GM21447 (cell line): ENCODE results near the gene NCKIPSD.

Experiments
- ATAC-seq: cut with Tn5 transposase; IDR thresholded peaks from one replicate; pipeline ENCODE4 v1.9.1; 2021; ENCODE audit not compliant: unreplicated experiment

Gene NCKIPSD

DNA sequence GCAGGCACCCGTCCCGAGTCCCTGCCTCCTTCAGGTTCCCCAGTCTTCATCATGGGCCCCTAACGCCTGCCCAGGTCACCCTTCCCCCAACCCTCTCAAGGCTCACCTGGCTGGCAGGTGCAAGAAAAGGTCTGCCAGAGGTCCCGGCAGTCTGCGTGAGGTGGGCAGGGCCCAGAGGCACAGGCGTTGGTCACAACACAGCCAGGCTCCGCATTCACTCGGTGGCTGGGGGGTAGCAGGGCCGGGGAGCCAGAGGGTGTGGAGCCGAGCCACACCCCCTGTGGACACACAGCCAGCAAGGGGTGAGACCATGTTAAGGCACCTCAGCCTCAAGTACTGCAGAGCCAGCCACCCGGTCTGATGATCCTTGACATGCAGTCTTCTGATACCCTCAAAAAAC lies 33.9 kb downstream of the NCKIPSD start:
- no peak for ATAC-seq

DNA sequence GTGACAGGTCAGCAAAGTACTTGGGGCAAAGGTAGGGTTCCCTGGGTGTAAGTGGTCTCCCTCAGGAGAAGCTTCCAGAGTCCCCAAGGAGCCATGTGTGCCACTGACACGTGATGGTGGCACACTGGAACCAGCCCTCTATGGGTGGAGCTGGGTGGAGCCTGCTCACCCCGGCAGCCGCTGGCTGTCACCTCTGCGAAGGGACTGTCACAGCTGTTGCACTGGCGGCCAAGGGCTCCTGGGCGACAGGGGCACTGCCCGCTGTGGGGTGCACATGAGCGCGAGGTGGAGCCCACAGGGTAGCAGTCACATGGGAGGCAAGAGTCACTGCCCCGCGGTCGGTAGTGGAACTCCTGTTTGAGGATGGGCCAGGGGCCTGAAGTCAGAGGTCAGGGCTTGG lies 35.0 kb downstream of the NCKIPSD start:
- ATAC-seq = no peak

DNA sequence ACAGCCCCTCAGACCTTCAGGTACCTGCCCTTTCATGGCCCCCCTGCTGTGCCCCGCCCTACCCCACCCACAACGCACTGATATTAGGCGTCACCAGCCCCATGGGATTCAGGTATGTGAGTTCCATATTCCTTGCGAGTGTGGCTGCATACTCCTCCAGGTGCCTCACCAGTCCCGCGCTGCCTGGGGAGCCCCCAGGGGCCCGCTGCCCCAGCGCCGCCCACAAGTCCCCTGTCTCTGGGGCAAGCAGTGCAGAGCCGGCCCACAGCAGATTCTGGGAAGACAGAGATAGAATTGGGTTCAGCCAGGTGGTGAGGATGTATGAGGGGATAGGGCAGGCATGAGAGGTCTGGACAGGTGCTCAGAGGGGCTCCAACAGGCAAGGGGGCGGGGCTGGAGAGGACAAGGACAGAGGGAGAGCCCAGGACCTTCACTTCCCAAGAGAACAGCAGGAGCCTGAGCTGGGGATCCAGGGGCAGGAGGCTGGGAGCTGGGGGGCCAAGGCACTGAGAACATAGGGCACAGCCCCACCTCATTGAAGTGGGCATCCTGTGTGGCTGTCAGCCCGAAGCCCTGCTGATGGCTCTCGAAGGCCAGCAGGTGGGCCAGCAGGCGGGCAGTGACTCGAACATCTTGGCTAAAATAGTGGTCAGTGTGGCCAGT lies 37.4 kb downstream of the NCKIPSD start:
- no peak for ATAC-seq

DNA sequence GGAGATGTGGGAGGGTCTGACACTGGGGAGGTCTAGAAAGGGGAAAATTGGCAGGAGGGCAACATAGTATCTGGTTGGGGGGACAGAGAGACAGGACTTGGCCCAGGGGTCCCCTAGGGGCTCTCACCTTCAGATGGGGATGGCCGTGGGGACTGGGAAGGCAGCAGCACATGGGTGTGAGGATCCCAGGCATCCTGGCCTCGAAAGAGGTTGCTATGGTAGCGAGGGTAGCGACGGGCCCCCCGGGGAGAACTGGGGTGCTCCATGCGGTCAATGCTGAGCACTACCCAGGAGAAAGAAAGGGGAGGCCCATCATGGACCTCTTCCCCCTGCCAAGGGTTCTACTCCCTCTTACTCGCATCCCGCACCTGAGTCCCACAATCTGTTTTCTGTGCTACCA lies 38.0 kb downstream of the NCKIPSD start:
- no peak for ATAC-seq

DNA sequence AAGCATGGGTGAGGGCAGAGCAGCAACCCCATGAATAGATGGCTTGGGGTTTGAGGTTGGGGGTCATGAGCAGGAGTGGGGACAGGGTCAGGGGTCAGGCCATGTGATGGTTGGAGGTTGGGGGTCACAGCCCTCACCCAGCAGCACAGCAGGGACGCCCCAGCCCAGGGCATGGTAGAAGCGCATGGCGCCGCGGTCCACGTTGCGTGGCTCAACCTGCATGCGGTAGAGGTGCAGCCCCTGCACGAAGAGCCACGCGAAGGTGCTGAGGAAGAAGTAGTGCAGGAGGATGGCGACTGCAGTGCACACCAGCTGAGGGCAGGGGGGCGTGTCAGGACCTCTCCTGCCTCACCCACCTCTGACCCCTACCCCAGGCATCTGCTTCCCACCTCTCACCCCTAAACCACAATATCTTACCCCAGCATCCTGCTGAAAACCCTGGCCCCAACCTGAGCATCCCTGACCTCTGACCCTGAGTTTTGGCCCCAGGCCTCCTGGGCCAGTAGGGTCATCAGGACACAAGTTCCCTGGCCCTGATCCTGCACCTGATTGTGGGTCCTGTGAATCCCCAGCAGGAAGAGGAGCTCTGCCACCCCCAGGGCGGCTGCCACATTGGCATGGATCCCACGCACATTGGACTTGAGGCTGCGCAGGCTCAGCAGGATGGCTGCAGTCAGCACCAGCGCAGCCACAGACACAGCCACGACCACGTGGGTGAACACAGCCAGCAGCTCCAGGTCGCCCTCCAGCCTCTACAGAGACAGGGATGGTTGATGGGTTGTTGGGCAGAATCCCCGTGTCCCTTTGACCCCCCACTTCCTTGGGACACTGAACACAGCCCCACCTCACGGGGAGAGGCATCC lies 40.6 kb downstream of the NCKIPSD start:
- no peak for ATAC-seq

DNA sequence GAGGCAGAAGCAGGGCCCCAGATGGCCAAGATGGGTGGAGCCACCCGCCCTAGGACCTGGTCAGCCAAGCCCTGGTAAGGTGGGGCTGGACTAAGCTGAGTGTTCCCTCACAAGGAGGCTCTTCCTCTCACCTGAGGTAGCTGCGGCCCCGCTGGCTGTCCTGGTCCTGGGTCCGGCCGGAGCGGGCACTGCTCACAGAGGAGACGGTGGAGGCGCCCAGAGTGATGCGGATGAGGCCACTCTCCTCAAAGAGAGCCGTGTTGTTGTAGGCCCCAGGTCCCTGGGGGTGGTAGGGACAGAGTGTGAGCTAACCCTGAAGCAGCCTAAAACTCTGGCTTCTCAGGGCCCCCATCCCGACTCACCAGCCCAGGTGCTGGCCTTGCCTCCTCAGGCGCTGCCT lies 43.1 kb downstream of the NCKIPSD start:
- no peak for ATAC-seq

DNA sequence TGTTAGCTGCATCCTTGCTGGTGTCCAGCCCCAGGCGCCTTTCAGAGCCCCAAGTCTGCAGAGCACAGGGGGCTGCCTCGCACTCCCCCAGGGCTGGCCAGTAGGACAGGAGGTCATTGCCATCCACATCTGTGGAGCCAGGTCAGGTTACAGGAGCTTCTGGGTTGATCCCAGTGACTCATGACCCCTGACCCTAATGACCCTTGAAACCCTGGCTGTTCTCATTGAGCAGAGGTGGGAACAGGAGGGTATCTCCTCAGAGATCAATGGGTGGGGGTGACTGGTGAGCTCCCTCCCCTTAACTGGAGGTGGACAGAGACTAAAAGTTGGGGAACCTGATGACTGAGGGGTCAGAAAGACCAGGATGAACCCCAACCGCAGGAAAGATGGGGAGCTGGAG lies 44.3 kb downstream of the NCKIPSD start:
- no peak for ATAC-seq

DNA sequence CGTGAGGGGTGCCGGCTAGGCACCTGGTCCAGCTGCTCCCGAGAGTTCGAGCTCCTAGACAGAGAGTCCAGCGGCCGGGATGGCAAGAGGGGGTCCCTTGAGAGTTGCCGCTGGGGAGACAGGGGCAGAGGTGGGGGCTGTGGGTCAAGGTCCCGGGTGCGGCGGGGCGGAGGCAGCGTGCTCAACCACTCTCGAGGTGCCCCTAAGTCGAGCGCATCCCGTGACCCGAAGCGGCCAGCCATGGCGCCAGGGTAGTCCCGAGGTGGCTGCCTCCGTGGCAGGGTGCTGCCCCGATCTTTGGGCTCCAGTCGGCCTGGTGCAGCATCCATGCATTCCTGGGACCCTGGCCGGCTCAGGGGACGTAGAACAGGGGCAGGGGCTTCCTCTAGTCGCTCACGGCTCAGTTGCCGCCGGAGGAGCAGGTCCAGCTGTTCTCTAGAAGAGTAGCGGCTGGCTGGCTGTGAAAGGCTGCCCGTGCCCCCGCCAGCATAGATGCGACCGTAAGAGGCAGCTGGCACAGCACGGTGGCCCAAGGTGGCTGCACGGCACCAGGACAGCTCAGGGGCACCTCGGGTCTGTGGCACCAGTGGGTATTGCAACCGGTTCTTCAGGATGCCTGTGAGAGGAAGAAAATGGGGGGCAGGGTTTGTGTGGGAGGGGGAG lies 45.6 kb downstream of the NCKIPSD start:
- no peak for ATAC-seq

DNA sequence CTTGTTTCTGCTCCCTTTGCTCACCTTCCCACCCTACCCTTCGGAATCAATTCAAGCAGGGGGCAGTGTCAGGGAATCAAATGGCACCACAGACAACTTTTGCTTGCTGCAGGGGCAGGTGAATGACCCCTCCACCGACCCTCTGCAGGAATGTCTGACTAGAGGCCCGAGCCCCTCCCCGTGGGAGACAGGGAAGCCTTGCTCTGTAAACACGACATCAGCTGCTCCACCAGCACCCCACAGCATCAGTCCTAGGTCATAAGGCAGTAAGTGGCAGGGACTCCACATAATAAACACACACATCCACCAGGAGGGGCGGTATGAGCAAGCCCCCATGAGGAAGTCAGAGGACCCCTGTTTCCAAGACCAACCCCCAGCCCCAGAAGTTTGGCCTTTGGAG lies 48.4 kb downstream of the NCKIPSD start:
- ATAC-seq = no peak

DNA sequence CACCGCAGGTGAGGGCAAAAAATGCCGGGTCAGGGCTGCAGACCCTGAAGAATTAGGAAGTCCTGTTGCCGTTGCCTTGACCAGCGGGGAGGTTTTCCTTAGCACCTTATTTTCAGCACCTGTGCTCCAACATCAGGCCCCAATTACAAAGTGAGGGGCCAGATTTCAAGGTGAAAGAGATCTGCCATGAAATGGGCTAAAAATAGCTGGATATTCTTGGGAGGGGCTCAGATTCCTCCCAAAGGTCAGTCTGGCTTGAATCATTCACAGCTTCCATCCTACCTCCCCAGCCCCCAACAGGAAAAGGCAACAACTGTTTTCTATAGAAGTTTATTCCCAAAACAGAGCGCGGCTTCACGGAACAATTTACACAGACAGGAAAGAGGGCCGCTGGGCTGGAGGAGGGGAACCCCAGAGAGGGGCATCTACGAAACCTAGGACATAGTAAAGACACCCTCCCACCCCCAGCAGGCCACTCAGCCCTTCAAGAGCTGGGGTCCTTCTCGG lies 49.5 kb downstream of the NCKIPSD start:
- ATAC-seq = no peak

DNA sequence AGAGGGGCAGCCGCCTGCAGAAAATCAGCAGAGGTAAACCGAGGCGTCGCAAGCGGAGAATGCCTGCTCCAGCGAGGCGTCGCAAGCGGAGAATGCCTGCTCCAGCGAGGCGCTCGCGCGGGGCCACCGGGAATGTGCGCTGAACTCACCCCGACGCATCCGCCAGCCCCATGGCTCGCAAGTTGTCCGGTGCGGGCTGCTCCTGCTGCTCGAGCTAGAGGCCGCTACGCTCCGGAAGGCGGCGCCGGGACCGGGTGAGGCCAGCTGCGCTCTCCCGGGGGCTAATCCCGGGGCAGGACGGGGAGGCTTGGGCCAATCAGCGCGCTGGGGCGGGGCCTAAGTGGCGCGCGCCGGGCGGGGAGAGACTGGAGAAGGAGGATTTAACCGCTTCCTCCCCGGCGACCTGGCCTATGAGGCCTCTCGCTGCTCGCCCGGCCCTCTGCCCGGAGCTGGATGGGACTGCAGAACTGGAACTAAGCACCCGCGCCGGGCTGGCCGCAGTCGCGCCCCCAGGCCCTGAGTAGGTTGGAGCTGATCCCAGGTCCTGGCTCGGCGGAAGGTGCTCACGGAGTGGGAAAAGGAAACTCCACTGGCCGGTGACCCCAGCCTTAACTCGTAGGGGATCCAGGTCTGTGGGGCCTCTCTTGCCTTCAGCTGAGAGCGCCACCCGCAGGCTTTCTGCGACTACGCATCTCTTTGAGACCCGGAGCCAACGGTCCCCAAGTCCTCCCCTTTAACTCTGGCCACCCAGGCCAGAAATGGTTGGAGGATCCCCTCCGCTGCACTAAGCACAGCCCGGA lies 50.3 kb downstream of the NCKIPSD start, which contains the start of gene SLC26A6:
SLC26A6 (minus strand) TSS at position 240 of the 800 bp plus-strand sequence; CDS start at position 172, 68 bp downstream.
- ATAC-seq = peak; percentile 84

DNA sequence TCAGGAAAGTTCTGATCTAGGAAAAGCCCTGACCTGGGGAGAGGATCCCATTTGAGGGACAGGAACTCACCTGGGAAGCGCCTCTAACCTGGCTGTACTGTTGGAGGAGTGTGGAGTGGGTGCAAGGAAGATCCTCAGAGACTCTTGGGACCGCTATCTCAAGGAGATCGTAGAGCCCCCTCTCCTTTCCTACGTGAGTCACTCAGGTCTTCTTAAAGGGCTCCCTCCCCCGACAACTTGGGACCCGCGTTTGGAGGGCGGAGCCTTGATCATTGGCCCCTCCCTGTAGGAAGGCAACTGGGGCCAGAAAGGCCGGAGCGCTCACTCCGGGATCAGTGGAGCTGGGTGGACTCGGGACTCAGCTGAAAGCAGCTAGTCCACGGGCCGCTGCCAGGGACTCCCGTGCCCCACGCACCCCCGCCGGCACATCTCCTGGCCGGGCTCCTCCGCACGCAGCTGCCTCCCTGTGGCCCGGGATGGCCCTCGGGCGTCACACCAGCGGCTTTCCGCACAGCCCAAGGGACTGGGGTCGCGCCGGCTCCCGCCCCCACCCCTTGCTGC lies 51.0 kb downstream of the NCKIPSD start:
- ATAC-seq = no peak

DNA sequence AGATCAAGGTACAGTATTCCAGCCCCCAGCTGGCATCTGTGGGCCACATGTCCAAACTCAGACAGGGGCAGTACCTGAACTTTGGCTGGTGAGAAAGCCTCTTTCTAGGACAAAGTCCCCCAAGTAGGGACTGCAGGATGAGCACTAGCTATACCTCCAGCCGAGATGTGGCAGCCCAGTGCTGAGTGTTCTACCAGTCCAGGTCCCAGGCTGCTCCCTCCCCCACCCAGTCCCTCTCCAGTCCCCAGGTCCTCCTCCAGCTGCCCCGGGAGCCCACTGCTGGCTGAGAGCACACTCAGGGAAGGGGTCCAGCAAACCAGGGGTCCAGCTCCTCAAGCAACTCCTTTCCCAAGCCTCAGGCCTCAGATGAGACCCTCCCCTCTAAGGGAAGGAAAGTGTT lies 52.0 kb downstream of the NCKIPSD start:
- ATAC-seq = no peak

DNA sequence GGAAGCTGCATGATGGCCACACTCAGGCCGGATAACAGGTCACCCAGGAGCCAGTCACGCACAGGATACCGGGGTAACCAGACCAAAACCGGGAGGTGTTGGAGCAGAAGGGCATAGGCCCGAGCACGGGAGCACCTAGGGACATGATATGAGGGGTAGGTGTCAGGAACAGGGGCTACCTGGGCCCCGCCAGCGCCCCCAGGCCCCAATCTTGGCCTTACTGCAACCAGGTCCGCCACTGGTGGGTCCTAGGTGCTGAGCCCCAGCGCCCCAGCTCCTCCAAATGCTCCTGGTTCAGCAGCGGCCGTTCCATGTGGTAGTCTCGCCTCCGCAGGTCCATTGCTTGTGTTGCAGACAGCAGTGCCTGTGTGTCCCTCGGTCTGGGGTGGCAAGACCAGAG lies 52.5 kb downstream of the NCKIPSD start:
- ATAC-seq = no peak

DNA sequence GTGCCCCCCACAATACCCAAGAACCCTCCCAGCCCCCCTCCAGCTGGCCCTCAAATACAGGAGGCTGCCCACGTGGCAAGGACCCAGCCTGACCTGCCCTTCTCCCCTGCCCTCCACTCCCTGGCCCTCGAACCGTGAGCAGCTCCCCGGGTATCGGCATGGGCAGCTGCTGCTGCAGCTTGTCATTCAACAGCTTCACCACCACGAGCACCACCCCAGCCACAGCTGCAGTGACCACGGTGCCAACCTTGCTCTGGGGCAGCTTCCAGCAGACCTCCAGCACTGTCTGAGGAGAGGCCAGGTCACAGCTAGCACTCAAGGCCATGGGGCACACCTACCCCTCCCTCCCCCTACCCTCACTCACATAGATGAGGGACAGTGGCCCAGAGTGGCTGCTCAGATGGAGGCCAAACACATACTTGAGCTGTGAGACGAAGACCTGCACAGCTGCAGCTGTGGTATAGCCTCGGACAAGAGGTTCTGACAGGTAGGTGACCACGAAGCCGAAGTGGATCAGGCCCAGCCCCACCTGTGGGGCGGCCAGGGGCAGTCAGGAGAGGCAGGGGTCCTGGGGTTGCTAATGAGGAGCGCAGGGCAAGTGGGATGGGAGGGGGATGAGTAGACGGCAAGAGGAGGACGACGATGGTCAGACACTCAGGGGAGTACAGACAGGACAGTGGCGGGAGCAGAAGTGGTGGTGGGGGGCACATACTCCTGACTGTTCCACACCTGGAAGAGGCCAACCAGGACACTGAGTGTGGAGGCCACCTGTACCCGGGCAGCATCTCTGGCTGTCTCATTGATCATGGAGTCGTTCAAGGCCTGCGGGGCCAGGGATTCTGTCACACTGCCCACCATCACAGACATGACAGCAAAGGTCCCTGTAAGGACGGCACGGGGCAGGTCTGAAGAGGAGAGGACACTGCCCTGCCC lies 53.9 kb downstream of the NCKIPSD start:
- ATAC-seq = no peak

DNA sequence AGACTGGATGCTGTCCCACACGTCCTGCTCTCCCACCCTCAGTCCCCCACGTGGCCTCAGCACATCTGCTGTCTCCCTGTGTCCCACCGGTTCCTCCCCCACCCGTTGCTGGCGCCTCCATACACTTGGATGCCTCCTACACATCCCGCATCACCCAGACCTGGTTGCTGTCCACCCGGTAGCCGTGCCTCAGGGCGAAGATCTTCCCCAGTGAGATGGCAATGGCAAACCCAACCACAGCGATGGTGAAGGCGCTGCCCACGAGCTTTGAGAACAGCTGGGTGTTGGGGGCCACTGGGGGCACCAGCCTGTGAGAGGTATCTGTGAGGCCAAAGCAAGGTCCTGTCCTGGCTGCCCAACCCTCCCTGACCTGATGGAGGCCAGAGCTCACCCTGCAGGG lies 54.9 kb downstream of the NCKIPSD start:
- no peak for ATAC-seq

DNA sequence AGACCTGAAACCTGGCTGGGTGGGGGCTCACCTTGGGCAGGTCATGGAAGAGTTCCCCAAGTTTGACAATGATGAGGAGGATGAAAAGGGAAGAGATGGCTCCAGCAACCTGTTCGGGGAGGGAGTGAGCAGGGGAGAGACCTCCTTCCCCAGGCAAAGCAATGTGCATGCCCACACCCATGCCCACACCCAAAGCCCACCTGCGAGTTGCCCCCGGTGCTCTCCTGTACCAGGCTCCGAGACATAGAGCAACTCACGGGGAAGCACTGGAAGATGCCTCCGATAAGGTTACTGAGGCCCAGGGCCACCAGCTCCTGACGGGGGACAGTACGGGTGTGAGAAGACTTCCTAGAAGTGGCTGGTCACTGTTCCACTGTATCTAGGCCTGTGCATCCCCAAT lies 55.3 kb downstream of the NCKIPSD start:
- no peak for ATAC-seq

DNA sequence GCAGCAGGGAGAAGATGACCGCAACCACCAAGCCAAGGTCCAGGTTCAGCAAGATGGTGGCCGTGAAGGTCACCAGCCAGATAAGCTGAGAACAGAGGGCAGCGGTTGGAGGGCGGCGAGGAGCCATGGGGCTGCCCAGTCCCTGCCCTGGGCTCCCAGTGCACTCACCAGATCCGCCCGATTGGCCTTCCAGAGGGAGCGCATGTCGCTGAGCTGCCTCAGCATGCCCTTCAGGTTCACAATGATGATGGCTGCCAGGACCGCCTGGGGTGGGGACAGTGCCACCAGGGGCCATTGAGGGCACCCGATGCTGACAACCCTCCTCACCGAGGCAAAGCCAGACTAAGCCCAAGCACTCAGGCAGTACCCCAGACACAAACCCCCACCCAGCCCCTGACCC lies 55.8 kb downstream of the NCKIPSD start:
- ATAC-seq = no peak

DNA sequence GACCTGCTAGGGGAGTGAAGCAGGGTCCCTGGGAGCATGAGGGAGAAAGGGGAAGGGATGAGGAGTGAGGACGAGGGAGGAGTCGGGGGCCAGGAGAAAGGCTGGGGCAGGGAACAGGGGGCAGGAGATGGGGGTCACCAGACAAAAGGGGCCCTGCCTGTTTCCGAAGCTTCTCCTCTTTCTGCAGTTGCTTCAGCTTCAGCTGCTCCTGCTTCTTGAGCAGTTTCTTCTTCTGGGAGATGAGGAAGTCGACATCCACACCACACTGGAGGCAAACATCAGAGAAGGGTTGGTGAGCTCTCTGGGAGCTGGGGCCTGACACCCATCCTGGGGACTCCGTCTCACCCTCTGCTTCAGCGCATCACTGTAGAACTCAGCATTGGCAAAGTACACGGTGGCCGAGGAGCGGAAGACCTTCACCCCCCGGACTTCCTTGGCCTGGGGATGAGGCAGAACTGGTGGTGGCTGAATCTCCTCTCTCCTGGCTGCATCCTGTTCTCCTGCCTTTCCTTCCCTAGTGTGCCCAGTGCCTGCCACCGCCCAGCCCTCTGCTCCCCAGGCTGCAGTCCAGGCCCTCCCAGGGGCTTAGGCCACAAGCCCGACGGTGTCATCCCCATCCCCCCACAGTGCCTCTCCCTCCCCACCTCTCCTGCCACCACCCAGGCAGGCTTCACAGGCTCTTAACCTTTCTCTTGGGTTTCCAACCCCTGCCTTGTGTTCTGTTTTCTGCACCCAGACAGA lies 57.3 kb downstream of the NCKIPSD start:
- no peak for ATAC-seq
